ENCODE data around the gene TMEM147.
A peak's percentile ranks its signal among the peaks of the same experiment; 100 is the strongest.

GRCh38 chr19:35545001-35545854 is at the start of gene TMEM147:
- peak; percentile 76 for TF ChIP-seq POLR2A (IDR thresholded peaks at IDR 0.05; ENCODE audit: low read length)
- TF ChIP-seq GATA1 (IDR thresholded peaks at IDR 0.05; ENCODE audit: low read depth, low read length), result no peak
